Cortex of kidney (tissue), 1 donor: Measurements from ENCODE around the gene TFB1M.
"Not testable (repeated sequence)": the region's sequence is repeated elsewhere in the genome, so short reads cannot be mapped to it uniquely, and the experiment has no call there.

Experiments used
- DNase-seq: peaks from one replicate; lab custom pipeline; 2025; lab: John Stamatoyannopoulos, UW

TFB1M gene

GRCh38 chr6:155314092-155314772, at the start of gene TFB1M:
TSS of gene TFB1M (minus strand) at chr6:155314484. CDS start at chr6:155314428, 56 bp downstream.
- DNase-seq: peak; percentile 89

GRCh38 chr6:155364021-155364420, 49.7 kb upstream of the TFB1M start:
- DNase-seq: not testable (repeated sequence)

- DNase-seq: not testable (repeated sequence)
Observed at GRCh38 chr6:155362968-155363632, 48.8 kb upstream of the TFB1M start.

- no peak for DNase-seq
Observed at GRCh38 chr6:155354167-155354566, 39.9 kb upstream of the TFB1M start.

- no peak for DNase-seq
Observed at GRCh38 chr6:155352811-155353210, 38.5 kb upstream of the TFB1M start.

- DNase-seq: no peak
Observed at GRCh38 chr6:155352130-155352420, 37.8 kb upstream of the TFB1M start.

GRCh38 chr6:155351273-155352129, 37.2 kb upstream of the TFB1M start:
- no peak for DNase-seq

- no peak for DNase-seq
Observed at GRCh38 chr6:155349956-155350355, 35.7 kb upstream of the TFB1M start.

- no peak for DNase-seq
Observed at GRCh38 chr6:155349129-155349528, 34.8 kb upstream of the TFB1M start.

GRCh38 chr6:155347800-155348199, 33.5 kb upstream of the TFB1M start:
- no peak for DNase-seq

GRCh38 chr6:155346957-155347356, 32.7 kb upstream of the TFB1M start:
- no peak for DNase-seq

GRCh38 chr6:155344341-155345006, 30.2 kb upstream of the TFB1M start:
- DNase-seq: no peak

- no peak for DNase-seq
Observed at GRCh38 chr6:155341130-155341828, 27.0 kb upstream of the TFB1M start.

- DNase-seq: no peak
Observed at GRCh38 chr6:155340464-155341129, 26.3 kb upstream of the TFB1M start.

- not testable (repeated sequence) for DNase-seq
Observed at GRCh38 chr6:155339929-155340328, 25.6 kb upstream of the TFB1M start.

- DNase-seq: not testable (repeated sequence)
Observed at GRCh38 chr6:155338237-155338636, 24.0 kb upstream of the TFB1M start.

- DNase-seq: no peak
Observed at GRCh38 chr6:155335265-155335664, 21.0 kb upstream of the TFB1M start.

GRCh38 chr6:155334073-155334472, 19.8 kb upstream of the TFB1M start:
- DNase-seq: not testable (repeated sequence)

- no peak for DNase-seq
Observed at GRCh38 chr6:155333414-155333813, 19.1 kb upstream of the TFB1M start.

- no peak for DNase-seq
Observed at GRCh38 chr6:155330922-155331321, 16.6 kb upstream of the TFB1M start.

GRCh38 chr6:155330133-155330734, 15.9 kb upstream of the TFB1M start:
- no peak for DNase-seq
